GM19397 (cell line): ENCODE results near the gene OCA2.
"Not testable (repeated sequence)": the region's sequence is repeated elsewhere in the genome, so short reads cannot be mapped to it uniquely, and the experiment has no call there.

Source experiments
- ATAC-seq: cut with Tn5 transposase; IDR thresholded peaks from one replicate; pipeline ENCODE4 v1.9.1; 2021; ENCODE audit warnings: mild to moderate bottlenecking, moderate library complexity; ENCODE audit not compliant: unreplicated experiment

OCA2 gene

GRCh38 chr15:28026221-28026620, 72.9 kb downstream of the OCA2 start:
- no peak for ATAC-seq

GRCh38 chr15:28025413-28025812, 73.7 kb downstream of the OCA2 start:
- no peak for ATAC-seq

DNA sequence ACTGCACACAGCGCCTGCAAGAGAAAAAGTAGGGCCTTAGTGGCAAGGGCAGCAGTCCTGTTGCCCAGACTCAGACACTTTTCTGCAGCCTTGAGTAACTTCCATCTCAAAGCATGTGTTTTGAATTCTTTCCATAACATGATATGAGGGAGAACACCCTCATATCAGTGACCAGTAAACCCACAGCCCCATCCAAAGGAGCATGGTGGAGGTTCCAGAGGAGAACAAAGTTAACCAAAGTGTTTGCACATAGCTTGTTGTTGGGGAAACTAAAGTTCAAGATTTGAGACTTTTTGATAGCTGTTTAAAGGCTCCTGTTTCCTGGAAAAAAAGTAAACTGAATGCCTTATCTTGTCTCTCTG, 74.2 kb downstream of the OCA2 start:
- ATAC-seq, result no peak

GRCh38 chr15:28023933-28024888, 74.9 kb downstream of the OCA2 start:
- no peak for ATAC-seq

- ATAC-seq, result no peak
Measured at GRCh38 chr15:28023422-28023821, 75.7 kb downstream of the OCA2 start.

DNA sequence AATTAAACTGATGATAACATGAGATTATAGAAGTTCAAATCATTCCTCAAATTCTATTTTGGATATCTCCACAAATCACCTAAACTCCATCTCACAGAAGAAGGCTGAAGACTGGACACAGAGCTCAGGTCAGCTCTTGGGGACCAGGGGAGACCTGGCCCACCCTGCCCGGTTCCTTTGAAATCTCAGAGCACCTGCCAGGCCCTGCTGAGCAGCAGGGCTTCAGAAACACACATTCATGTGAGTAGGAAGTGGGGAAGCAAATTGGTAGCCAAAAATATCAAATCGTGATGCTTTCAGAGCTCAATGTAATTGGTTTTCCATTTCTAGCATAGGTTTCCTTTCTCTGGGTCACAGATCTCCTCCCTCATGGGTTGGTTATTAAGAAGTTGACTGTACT, 76.2 kb downstream of the OCA2 start:
- no peak for ATAC-seq

DNA sequence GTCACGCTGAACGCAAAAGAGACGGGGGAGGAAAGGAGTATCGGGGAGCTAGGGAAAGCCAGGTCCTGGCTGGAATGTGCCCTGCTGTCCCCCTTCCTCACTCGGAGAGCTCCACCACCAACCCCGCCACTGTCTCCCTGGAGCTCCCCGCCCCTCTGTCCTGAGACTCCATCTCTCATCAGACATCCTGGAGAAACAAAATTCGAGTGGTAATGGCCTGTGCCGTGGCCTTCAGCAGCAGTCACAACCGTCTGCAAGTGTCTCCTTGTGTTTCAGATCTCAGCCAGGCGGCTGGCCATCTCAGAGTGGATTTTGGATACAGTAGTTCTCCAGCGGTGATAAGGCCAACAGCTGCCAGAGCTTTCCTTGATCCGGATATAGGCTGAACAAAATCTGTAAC, 76.9 kb downstream of the OCA2 start:
- ATAC-seq, result no peak

DNA sequence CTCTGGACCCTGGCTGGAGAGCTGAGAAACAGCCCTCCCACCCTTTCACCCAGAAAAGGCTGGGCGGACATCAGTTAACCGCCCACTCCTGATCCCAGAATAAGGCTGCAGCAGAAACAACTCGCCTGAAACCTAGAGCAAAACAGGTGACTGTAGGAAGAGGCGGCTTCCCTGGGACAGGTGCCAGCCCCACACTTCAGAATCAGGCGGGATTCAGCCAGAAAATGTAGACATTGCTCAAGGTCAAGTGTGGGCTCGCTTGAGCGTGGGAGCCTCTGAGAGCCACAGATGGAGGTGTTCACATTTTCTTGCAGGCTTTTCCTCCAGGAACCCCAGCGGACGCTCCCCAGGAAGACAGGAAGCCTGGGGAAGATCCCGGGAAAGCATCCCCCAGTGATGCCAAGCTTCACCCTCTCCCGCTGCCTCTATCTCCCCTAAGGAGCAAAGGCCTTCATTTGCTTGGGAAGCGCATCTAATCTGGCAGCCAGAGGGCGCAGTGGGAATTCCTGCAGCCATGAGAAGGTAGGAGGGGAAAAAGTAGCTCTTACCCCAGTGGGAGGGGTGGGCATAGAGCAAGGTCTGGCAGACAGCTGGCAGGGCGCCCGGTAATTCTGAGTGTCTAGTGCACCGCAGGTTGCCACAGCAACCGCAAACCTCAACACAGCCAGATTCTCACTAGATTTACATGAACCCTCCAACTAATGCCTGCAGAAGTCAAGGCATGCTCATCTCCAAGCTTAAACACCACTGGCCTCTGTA, 77.7 kb downstream of the OCA2 start:
- ATAC-seq, result no peak

DNA sequence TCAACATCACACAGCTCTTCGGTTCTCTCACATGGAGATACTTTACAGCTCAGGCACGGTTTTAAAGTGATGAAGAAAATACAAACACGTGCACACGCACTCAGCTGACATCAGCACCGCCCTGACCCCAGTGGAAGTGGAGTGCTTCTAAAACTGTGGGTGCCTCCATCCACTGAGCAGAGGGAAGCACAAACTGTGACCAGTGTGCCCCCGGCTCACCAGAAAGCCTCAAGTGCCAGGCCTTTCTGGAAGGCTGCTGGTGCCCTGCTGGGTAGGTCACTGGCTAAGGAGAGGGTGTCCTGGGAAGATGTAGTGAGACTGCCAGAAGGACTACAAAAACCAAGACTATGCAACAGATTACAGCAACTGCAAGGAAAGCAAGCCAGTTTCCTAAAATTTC, 78.5 kb downstream of the OCA2 start:
- ATAC-seq, result no peak

DNA sequence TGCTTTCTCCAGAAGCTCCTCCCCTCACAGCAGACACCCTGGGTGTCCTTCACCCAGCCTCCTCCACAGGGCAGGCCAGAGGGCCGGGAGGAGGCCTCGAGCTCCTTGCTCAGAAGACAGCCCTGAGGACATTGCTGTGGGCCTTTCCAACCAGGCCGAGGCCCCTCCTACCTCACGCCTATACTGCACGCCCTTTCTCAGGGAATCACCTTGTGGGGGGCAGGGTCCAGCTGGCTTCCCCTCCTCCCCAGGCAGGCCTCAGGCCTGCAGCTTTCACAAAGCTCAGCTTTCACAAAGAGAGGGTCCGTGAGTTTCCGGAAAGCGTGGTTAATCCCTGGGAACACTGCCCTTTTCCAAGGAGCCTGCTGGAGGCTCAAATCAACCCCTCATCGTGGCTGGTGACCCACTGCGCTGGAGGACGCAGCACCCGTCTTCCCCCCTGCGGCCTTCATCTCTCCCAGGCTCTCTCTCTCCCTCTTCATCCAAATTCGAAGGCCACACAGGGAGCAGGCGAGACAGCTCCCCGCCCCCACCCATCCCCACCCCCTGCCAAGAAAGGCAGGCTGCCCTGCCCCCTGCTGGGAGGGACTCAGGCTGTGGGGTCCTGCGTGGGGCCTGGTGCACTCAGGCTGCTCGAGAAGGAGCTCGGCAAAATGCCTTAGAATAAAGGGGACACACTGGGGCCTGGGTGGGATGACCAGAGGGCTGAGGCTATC, 79.4 kb downstream of the OCA2 start:
- no peak for ATAC-seq

DNA sequence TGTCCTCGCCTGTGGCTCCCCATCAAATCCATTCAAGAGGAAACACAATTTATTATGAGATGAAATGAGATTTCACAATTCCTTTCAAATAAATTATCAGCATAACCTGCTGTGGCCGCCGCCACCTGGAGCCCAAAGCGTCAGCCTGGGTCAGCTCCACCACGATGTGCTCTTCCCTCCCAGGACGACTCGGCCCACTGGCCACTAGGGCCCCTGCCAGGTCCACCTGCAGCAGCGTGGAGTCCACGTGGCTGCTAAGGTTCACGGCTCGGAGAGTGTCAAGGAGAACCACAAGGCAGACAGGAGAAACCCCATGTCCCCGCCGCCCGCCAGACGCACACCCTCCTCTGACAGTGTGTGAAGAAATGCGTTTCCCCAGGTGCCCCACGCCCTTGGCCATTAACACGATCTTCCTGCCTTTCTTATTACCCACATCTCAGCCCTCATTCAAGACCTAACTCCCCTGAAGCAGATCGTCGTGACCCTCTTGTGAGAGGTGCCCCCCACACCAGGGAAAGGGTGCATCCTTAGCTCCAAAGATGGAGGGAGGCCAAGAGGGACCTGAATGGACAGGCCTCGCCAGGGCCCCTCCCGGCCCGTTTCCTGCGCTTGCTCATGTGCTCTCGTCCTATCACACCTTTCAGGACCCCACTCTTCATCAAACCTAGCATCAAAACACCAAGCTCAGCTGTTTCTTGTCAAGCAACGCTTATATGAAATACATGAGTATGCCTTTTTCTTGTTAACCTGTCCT, 80.6 kb downstream of the OCA2 start:
- no peak for ATAC-seq

- no peak for ATAC-seq
Measured at GRCh38 chr15:28017423-28017924, 81.6 kb downstream of the OCA2 start.

GRCh38 chr15:28015855-28016254, 83.3 kb downstream of the OCA2 start:
- ATAC-seq, result no peak

- ATAC-seq, result no peak
Measured at GRCh38 chr15:28014623-28015200, 84.4 kb downstream of the OCA2 start.

DNA sequence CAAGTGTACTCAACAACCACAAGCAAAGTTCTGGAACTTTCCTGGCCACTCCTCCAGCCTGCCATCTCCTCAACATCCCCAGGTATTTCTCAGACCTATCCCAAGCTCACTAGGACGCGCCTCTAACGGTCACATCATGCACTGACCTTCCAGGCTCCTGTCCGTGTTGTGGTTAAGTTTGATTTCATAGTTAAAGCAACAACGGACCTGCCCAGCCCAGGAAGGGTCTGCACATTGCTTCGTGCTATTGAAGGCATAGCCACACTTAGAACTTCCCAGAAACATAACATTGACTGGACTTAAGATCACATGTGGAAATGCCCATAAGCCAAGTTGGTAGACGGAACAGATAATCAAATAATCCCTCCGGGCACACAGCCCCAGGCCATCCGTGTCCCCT, 85.1 kb downstream of the OCA2 start:
- no peak for ATAC-seq

- ATAC-seq, result no peak
Measured at GRCh38 chr15:28013480-28013879, 85.6 kb downstream of the OCA2 start.

DNA sequence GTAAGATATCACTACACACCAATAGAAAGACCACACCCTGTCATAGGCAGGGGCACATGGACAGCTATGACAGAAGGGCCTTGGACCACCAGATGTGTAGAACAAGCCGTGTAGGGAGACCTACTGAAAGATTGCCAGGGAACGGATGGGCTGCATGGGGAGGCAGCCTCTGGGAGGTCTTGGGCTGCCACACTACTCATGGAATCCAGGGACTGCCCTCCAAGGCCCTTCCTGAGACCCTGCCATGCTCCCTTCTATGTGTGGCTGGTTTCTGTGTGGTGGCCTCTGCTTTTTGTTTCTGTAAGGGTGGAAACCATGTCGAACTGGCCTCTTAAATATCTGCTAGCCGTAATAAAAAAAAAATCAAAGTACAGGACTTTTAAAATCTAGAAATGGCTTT, 86.9 kb downstream of the OCA2 start:
- ATAC-seq, result no peak

DNA sequence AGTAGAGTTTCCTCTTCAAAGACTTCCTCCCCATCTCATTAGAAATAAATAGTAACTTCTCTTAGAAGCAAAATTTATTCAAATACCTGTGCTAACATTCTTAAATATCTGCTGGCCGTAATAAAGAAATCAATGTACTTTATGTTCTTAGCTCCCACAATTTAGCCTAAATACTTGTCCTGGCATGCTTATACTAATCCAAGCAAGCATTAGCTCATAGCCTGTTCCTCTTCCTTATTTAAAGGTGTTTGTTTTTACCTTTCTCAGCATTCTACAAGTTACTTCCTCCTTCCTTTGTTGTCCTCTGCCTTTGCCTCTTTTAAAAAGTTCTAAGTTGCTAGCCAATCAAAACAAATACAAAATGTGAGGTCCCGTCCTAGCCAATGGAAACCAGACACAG, 90.9 kb downstream of the OCA2 start:
- not testable (repeated sequence) for ATAC-seq

- no peak for ATAC-seq
Measured at GRCh38 chr15:28006116-28006905, 92.8 kb downstream of the OCA2 start.
